OCI-LY7 (cell line): ENCODE data around the gene CCT8L2.
"Not testable (repeated sequence)": the region's sequence is repeated elsewhere in the genome, so short reads cannot be mapped to it uniquely, and the experiment has no call there.

Source experiments
- EZH2phosphoT487 ChIP-seq: fragments of 200-600 bp; sonication (generic); IDR thresholded peaks from 2 replicates; pipeline ENCODE4 v1.6.1; 2018; ENCODE audit warnings: low read depth, borderline replicate concordance, mild to moderate bottlenecking, mixed run types, antibody characterized with exemption, low read length, moderate library complexity, mixed read lengths
- TF ChIP-seq, protein P1 (sequence below): fragments of 200-600 bp; sonication (generic); conservative IDR thresholded peaks from 2 replicates; pipeline ENCODE4 v1.5.1; 2014; ENCODE audit warnings: mild to moderate bottlenecking, antibody characterized with exemption, low read length, moderate library complexity, mixed read lengths

DNA sequence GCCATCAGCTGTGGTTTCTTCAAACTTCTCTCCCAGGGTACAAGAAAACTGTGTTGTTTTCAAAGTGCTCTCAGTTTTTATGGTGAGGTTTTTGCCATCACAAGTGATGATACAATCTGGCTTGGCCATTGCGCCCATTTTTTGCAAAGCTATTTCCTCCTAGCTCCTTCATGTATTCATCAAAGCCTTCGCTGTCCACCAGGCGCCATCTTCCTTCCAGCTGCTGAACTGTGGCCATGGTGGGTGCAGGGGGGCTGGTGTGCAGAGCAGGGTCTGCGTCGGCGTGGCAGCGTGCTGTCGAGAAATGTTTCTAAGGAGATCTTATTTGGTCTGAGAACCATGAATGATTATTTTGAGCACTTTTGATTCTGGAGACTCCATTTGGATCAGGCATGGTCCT, 2.6 kb upstream of the CCT8L2 start:
- TF ChIP-seq, protein P1, sequence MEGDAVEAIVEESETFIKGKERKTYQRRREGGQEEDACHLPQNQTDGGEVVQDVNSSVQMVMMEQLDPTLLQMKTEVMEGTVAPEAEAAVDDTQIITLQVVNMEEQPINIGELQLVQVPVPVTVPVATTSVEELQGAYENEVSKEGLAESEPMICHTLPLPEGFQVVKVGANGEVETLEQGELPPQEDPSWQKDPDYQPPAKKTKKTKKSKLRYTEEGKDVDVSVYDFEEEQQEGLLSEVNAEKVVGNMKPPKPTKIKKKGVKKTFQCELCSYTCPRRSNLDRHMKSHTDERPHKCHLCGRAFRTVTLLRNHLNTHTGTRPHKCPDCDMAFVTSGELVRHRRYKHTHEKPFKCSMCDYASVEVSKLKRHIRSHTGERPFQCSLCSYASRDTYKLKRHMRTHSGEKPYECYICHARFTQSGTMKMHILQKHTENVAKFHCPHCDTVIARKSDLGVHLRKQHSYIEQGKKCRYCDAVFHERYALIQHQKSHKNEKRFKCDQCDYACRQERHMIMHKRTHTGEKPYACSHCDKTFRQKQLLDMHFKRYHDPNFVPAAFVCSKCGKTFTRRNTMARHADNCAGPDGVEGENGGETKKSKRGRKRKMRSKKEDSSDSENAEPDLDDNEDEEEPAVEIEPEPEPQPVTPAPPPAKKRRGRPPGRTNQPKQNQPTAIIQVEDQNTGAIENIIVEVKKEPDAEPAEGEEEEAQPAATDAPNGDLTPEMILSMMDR, result not testable (repeated sequence)
- TF ChIP-seq EZH2phosphoT487, result not testable (repeated sequence)
